CD4-positive, CD25-positive, alpha-beta regulatory T cell (primary cell): ENCODE results near the gene WNT1. TPM values are rescaled to one million over a fixed set of nuclear protein-coding genes. Genes with fewer than 3 reads are reported as not detected.

Experiments used
- ATAC-seq, 2 donors: fragments of 150-1000 bp; cut with Tn5 transposase; one replicate each; pipeline ENCODE4 v1.10.0; 2021; ENCODE audit warnings: low read depth in 2 of 2, moderate number of reproducible peaks in 2 of 2, moderate library complexity in 1 of 2
- DNase-seq, 3 donors: peaks; one replicate each; pipeline versions ENCODE4 v3.0.0 to v3.0.0-alpha.2; 2012 to 2022; ENCODE audit warnings: mixed read lengths in 1 of 3
- H3K27ac ChIP-seq: one replicate; pipeline ENCODE4 v1.7.0; 2013; ENCODE audit warnings: mild to moderate bottlenecking, low read length; ENCODE audit not compliant: insufficient read depth, poor library complexity, severe bottlenecking
- H3K27me3 ChIP-seq: one replicate; pipeline ENCODE4 v1.7.0; 2013; ENCODE audit warnings: low read length; ENCODE audit not compliant: control insufficient read depth, insufficient read depth
- H3K36me3 ChIP-seq: one replicate; pipeline ENCODE4 v1.7.0; 2013; ENCODE audit warnings: mild to moderate bottlenecking, low read length, moderate library complexity; ENCODE audit not compliant: control insufficient read depth, insufficient read depth
- H3K4me1 ChIP-seq: 2 replicates; pipeline ENCODE4 v1.7.0; 2013; ENCODE audit warnings: mild to moderate bottlenecking, low read length; ENCODE audit not compliant: insufficient read depth, control insufficient read depth, poor library complexity, severe bottlenecking
- H3K4me3 ChIP-seq: one replicate; pipeline ENCODE4 v1.7.0; 2013; ENCODE audit warnings: low read depth, mild to moderate bottlenecking, low read length, moderate library complexity
- H3K9me3 ChIP-seq, 2 experiments: 1 replicate in 1 of 2; 2 replicates in 1 of 2; pipeline ENCODE4 v1.7.0; 2013; ENCODE audit warnings: low read length in 2 of 2, mild to moderate bottlenecking in 1 of 2, moderate library complexity in 1 of 2; ENCODE audit not compliant: control insufficient read depth in 2 of 2
- H3K27ac Mint-ChIP-seq, 3 donors: one replicate each; pipeline ENCODE4 v1.8.0; 2020 to 2022; ENCODE audit warnings: mild to moderate bottlenecking in 3 of 3, mixed read lengths in 3 of 3, moderate library complexity in 2 of 3
- H3K27me3 Mint-ChIP-seq: one replicate; pipeline ENCODE4 v1.8.0; 2022; ENCODE audit warnings: mild to moderate bottlenecking, mixed read lengths
- H3K36me3 Mint-ChIP-seq: one replicate; pipeline ENCODE4 v1.8.0; 2020; ENCODE audit warnings: mixed read lengths
- H3K4me1 Mint-ChIP-seq, 4 donors: one replicate each; pipeline ENCODE4 v1.8.0; 2020 to 2022; ENCODE audit warnings: mixed read lengths in 4 of 4, mild to moderate bottlenecking in 1 of 4
- H3K4me3 Mint-ChIP-seq, 4 donors: one replicate each; pipeline ENCODE4 v1.8.0; 2020 to 2022; ENCODE audit warnings: mild to moderate bottlenecking in 4 of 4, mixed read lengths in 4 of 4, moderate library complexity in 3 of 4
- H3K9me3 Mint-ChIP-seq, 7 donors: one replicate each; pipeline ENCODE4 v1.8.0; 2020 to 2022; ENCODE audit warnings: mixed read lengths in 7 of 7, mild to moderate bottlenecking in 3 of 7, moderate library complexity in 2 of 7
- polyA plus RNA-seq, 4 donors: library from polyadenylated mRNA; unstranded; fragments of 300-500 nt; fragmentation: Illumina TruSeq; gene quantifications; one replicate each; pipeline ENCODE4 v1.2.3, GENCODE V29; 2021
- total RNA-seq: library from RNA; stranded (reverse); gene quantifications from one replicate; pipeline ENCODE4 v1.2.3, GENCODE V29; 2022

WNT1 gene
- total and polyA plus RNA-seq, 5 donors from 2014 or later, result 0.39 to 0.62 TPM; not detected in 3

DNA sequence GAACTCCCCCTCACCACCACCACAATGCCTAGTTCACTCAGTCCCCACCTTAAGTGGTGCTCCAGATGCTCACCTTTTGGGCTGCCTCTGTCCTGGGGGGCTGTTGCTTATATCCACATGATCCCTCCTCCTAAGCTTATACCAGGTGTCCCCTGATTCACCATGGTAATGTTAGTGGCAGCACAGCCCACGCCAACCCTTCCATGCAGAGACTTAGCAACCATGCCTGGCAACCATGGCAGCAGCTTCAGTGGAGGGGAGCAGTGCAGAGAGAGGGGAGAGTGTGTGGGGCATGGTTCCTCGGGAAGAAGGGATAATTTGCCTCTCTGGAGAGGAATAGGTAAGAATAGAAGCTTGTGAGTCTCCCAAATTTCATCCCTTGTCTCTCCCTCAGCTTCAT is 22.2 kb downstream of the WNT1 start:
- H3K27ac Mint-ChIP-seq, result peak overlapping the region in 1 of 3 donors; percentile 51
- Histone ChIP-seq H3K9me3 (no peaks in the 10 kb centered on the region), H3K27me3 (peaks cover 17% of the 10 kb centered on the region), H3K4me3 (no peak overlapping the region), H3K27ac (no peak overlapping the region), H3K4me1 (peaks cover 36% of the 10 kb centered on the region), H3K36me3 (peaks cover 43% of the 10 kb centered on the region)
- H3K9me3 Mint-ChIP-seq, result no peaks in the 10 kb centered on the region
- H3K36me3 Mint-ChIP-seq, result peaks cover 47% of the 10 kb centered on the region
- H3K27me3 Mint-ChIP-seq, result peaks cover 51% of the 10 kb centered on the region
- DNase-seq (no peak), ATAC-seq (no peak)
- peaks cover 0 to 41% (median 18%) of the 10 kb centered on the region in 4 donors for H3K4me1 Mint-ChIP-seq
- H3K4me3 Mint-ChIP-seq, result no peak overlapping the region

GRCh38 chr12:49008943-49009342 is 30.8 kb downstream of the WNT1 start:
- Histone ChIP-seq H3K27ac (no peak overlapping the region), H3K27me3 (no peaks in the 10 kb centered on the region), H3K9me3 (no peaks in the 10 kb centered on the region), H3K4me3 (no peak overlapping the region), H3K36me3 (peaks cover 75% of the 10 kb centered on the region), H3K4me1 (no peaks in the 10 kb centered on the region)
- peaks cover 34% of the 10 kb centered on the region for H3K36me3 Mint-ChIP-seq
- no peak overlapping the region for H3K27ac Mint-ChIP-seq
- no peak for ATAC-seq
- H3K9me3 Mint-ChIP-seq, result no peaks in the 10 kb centered on the region
- H3K4me3 Mint-ChIP-seq, result no peak overlapping the region
- H3K4me1 Mint-ChIP-seq, result peaks cover 2 to 16% (median 5%) of the 10 kb centered on the region in 4 donors
- DNase-seq, result no peak
- no peaks in the 10 kb centered on the region for H3K27me3 Mint-ChIP-seq

- Mint-ChIP-seq H3K4me3 (no peak overlapping the region), H3K27ac (no peak overlapping the region), H3K27me3 (no peaks in the 10 kb centered on the region), H3K36me3 (peaks cover 25% of the 10 kb centered on the region), H3K9me3 (no peaks in the 10 kb centered on the region), H3K4me1 (peaks cover 9 to 26% (median 14%) of the 10 kb centered on the region in 4 donors)
- H3K27me3 ChIP-seq, result no peaks in the 10 kb centered on the region
- no peak for DNase-seq
- no peaks in the 10 kb centered on the region for H3K9me3 ChIP-seq
- peaks cover 65% of the 10 kb centered on the region for H3K36me3 ChIP-seq
- no peak overlapping the region for H3K4me3 ChIP-seq
- no peak overlapping the region for H3K27ac ChIP-seq
- no peak for ATAC-seq
- H3K4me1 ChIP-seq, result no peaks in the 10 kb centered on the region
Measured at GRCh38 chr12:49010092-49010668, 32.1 kb downstream of the WNT1 start.

- peaks cover 27 to 48% (median 32%) of the 10 kb centered on the region in 4 donors for H3K4me1 Mint-ChIP-seq
- peaks cover 7% of the 10 kb centered on the region for H3K27me3 Mint-ChIP-seq
- DNase-seq (no peak), ATAC-seq (no peak)
- peaks cover 27% of the 10 kb centered on the region for H3K36me3 Mint-ChIP-seq
- H3K36me3 ChIP-seq, result peaks cover 53% of the 10 kb centered on the region
- H3K9me3 Mint-ChIP-seq, result no peaks in the 10 kb centered on the region
- H3K27ac Mint-ChIP-seq, result no peak overlapping the region
- no peak overlapping the region for H3K27ac ChIP-seq
- peaks cover 6% of the 10 kb centered on the region for H3K4me1 ChIP-seq
- no peaks in the 10 kb centered on the region for H3K9me3 ChIP-seq
- H3K4me3 Mint-ChIP-seq, result no peak overlapping the region
- no peaks in the 10 kb centered on the region for H3K27me3 ChIP-seq
- H3K4me3 ChIP-seq, result no peak overlapping the region
Measured at GRCh38 chr12:49012739-49013138, 34.6 kb downstream of the WNT1 start.

DNA sequence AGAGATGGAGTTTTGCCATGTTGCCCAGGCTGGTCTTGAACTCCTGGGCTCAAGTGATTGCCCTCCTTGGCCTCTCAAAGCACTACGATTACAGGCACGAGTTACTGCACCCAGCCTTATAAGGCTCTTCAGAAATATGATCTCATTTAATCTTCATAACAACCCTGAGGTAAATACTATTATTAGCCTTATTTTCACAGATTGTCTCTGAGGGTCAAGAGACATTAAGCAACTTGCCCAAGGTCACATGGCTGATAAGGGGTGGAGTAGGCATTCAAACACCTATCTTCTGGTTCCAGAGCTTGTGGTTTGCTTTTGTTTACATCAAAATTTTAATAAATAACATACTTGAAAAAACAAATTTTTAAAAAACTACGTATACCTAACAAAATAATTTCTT is 35.3 kb downstream of the WNT1 start:
- H3K4me3 Mint-ChIP-seq, result no peak overlapping the region
- peaks cover 25 to 47% (median 32%) of the 10 kb centered on the region in 4 donors for H3K4me1 Mint-ChIP-seq
- peaks cover 24% of the 10 kb centered on the region for H3K36me3 Mint-ChIP-seq
- no peak overlapping the region for H3K27ac Mint-ChIP-seq
- no peaks in the 10 kb centered on the region for H3K9me3 ChIP-seq
- peaks cover 11% of the 10 kb centered on the region for H3K4me1 ChIP-seq
- no peaks in the 10 kb centered on the region for H3K9me3 Mint-ChIP-seq
- no peak overlapping the region for H3K27ac ChIP-seq
- no peak for ATAC-seq
- H3K36me3 ChIP-seq, result peaks cover 47% of the 10 kb centered on the region
- no peaks in the 10 kb centered on the region for H3K27me3 ChIP-seq
- no peak overlapping the region for H3K4me3 ChIP-seq
- H3K27me3 Mint-ChIP-seq, result peaks cover 7% of the 10 kb centered on the region
- DNase-seq, result no peak

GRCh38 chr12:49014547-49014946 is 36.4 kb downstream of the WNT1 start:
- Mint-ChIP-seq H3K36me3 (peaks cover 23% of the 10 kb centered on the region), H3K4me3 (no peak overlapping the region), H3K27me3 (peaks cover 7% of the 10 kb centered on the region), H3K9me3 (no peaks in the 10 kb centered on the region), H3K4me1 (peaks cover 25 to 46% (median 37%) of the 10 kb centered on the region in 4 donors), H3K27ac (peak overlapping the region in 2 of 3 donors; percentile 65 to 81)
- H3K4me1 ChIP-seq, result peaks cover 17% of the 10 kb centered on the region
- no peaks in the 10 kb centered on the region for H3K27me3 ChIP-seq
- no peaks in the 10 kb centered on the region for H3K9me3 ChIP-seq
- no peak overlapping the region for H3K27ac ChIP-seq
- peaks cover 36% of the 10 kb centered on the region for H3K36me3 ChIP-seq
- no peak for ATAC-seq
- no peak overlapping the region for H3K4me3 ChIP-seq
- DNase-seq, result no peak

DNA sequence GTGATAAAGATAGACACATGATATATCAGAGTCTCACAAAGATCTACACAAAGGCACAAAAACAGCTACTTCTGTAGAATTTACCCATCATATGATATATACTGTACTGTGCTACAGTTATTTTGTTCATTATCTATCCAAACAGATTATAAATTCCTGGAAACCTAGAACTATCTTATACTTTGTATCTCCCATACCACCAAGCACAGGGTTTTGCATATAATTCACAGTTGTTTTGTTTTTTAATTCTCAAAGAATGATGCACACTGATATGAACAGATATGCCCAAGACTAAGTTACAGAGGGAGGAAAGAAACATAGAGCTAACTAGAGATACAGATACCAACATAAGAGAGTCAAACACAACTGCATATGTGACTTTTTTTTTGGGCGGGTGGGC is 37.1 kb downstream of the WNT1 start:
- Mint-ChIP-seq H3K36me3 (peaks cover 19% of the 10 kb centered on the region), H3K9me3 (peaks cover 0 to 3% (median 0%) of the 10 kb centered on the region in 7 donors), H3K4me3 (peak overlapping the region in 2 of 4 donors; percentile 38 to 78), H3K27me3 (peaks cover 7% of the 10 kb centered on the region), H3K27ac (peak overlapping the region in 1 of 3 donors; percentile 81), H3K4me1 (peaks cover 25 to 51% (median 42%) of the 10 kb centered on the region in 4 donors)
- H3K4me1 ChIP-seq, result peaks cover 21% of the 10 kb centered on the region
- ATAC-seq, result no peak
- no peaks in the 10 kb centered on the region for H3K9me3 ChIP-seq
- H3K27me3 ChIP-seq, result no peaks in the 10 kb centered on the region
- H3K36me3 ChIP-seq, result peaks cover 30% of the 10 kb centered on the region
- no peak overlapping the region for H3K27ac ChIP-seq
- no peak overlapping the region for H3K4me3 ChIP-seq
- no peak for DNase-seq

DNA sequence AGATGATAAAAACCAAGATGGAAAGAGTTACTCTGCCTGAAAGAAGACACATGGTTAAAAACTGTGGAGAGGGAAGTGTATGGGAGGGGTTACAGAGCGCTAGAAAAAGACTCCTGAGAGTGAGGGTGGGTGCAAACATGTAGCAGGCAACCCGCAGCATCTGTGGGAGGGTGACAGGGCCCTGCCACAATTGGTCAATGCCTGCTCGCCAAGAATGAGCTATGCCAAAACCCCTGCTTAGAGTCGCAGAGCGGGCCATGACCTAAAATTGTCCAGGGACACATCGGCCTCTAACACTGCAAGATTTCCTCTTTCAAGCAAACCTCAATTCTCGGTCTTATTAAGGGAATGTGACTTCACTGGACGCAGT is 39.8 kb downstream of the WNT1 start:
- H3K4me1 ChIP-seq, result peaks cover 21% of the 10 kb centered on the region
- peaks cover 0 to 3% (median 0%) of the 10 kb centered on the region in 7 donors for H3K9me3 Mint-ChIP-seq
- ATAC-seq, result no peak
- peak overlapping the region; percentile 87 for H3K27ac ChIP-seq
- H3K4me1 Mint-ChIP-seq, result peaks cover 25 to 54% (median 42%) of the 10 kb centered on the region in 4 donors
- H3K4me3 Mint-ChIP-seq, result peak overlapping the region; percentile 84 to 94 (median 93)
- DNase-seq, result no peak
- H3K9me3 ChIP-seq, result no peaks in the 10 kb centered on the region
- H3K4me3 ChIP-seq, result peak overlapping the region; percentile 94
- peaks cover 23% of the 10 kb centered on the region for H3K36me3 ChIP-seq
- peaks cover 25% of the 10 kb centered on the region for H3K36me3 Mint-ChIP-seq
- no peaks in the 10 kb centered on the region for H3K27me3 ChIP-seq
- H3K27ac Mint-ChIP-seq, result peak overlapping the region; percentile 96 to 99 (median 98)
- peaks cover 7% of the 10 kb centered on the region for H3K27me3 Mint-ChIP-seq
